Bronchial epithelial cell (primary cell): ENCODE results near the gene SAP30BP. TPM values are rescaled to one million over a fixed set of nuclear protein-coding genes. Genes with fewer than 3 reads are reported as not detected.
A peak's percentile ranks its signal among the peaks of the same experiment; 100 is the strongest.

Experiments
- DNase-seq: peaks from one replicate; pipeline ENCODE4 v3.0.0-alpha.2; 2010; ENCODE audit warnings: low read depth
- FAIRE-seq: peaks from 2 replicates; lab custom pipeline; 2011; peaks lifted over from hg19 to GRCh38; lab: Jason Lieb, UNC
- H3K27me3 ChIP-seq: 2 replicates; pipeline ENCODE4 v1.5.1; 2011; ENCODE audit warnings: low read length; ENCODE audit not compliant: control insufficient read depth, insufficient read depth
- H3K36me3 ChIP-seq: 2 replicates; pipeline ENCODE4 v1.5.1; 2011; ENCODE audit warnings: low read length; ENCODE audit not compliant: control insufficient read depth, insufficient read depth
- H3K4me3 ChIP-seq: 2 replicates; pipeline ENCODE4 v1.5.1; 2011; ENCODE audit warnings: mild to moderate bottlenecking, low read depth, low read length, control low read depth
- total RNA-seq: library from RNA; depleted of rRNA; stranded (reverse); fragments of >200 nt; gene quantifications from 2 replicates; pipeline ENCODE4 v1.2.1, GENCODE V29; 2014
- TF ChIP-seq, protein P1 (sequence below): IDR thresholded peaks from 2 replicates; pipeline ENCODE4 v1.5.1; 2011; ENCODE audit warnings: mild to moderate bottlenecking, moderate library complexity, low read length, control low read depth, inconsistent platforms; ENCODE audit not compliant: insufficient read depth, severe bottlenecking

Gene SAP30BP
- total RNA-seq, 1 donor from 2014 or later, result 58.4 TPM

DNA sequence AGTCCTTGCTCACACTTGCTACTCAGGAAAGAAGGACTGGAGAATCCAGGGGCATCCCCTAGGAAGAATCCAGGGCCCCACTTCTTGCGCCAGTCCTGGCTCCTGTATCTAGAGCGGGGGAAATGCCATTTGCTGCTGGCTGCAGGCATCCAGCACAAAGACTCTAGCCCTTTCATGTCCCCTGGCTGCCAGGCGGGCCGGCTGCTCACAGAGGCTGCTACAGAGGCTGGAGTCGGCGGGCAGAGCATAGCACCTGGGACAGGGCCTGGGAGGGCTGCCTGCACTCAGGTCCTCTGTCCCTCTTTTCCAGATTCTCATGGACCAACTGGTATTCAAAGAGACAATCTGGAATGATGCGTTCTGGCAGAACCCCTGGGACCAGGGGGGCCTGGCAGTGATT is 20.1 kb upstream of the SAP30BP start:
- no peak for DNase-seq
- TF ChIP-seq, protein P1, sequence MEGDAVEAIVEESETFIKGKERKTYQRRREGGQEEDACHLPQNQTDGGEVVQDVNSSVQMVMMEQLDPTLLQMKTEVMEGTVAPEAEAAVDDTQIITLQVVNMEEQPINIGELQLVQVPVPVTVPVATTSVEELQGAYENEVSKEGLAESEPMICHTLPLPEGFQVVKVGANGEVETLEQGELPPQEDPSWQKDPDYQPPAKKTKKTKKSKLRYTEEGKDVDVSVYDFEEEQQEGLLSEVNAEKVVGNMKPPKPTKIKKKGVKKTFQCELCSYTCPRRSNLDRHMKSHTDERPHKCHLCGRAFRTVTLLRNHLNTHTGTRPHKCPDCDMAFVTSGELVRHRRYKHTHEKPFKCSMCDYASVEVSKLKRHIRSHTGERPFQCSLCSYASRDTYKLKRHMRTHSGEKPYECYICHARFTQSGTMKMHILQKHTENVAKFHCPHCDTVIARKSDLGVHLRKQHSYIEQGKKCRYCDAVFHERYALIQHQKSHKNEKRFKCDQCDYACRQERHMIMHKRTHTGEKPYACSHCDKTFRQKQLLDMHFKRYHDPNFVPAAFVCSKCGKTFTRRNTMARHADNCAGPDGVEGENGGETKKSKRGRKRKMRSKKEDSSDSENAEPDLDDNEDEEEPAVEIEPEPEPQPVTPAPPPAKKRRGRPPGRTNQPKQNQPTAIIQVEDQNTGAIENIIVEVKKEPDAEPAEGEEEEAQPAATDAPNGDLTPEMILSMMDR, result no peak
- Histone ChIP-seq H3K36me3 (peaks cover 11% of the 10 kb centered on the region), H3K4me3 (no peak overlapping the region), H3K27me3 (no peaks in the 10 kb centered on the region)
- FAIRE-seq, result no peak

DNA sequence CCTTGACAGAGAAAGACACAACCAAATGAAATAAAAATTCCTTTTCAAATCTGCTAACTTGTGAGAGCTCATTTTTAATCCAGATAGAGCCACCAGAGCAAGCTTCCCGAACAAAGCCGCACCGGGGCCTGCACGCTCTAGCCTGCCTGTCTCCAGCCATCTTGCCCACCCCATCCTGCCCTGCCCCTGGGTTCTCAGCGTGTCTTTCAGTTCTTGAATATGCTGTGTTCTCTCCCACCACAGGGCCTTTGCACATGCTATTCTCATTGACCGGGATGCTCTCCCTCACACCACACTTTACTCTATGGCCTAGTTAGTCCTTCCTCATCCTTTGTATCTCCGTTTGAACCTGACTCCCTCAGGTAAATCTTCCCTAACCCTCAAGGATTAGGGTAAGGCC is 19.2 kb upstream of the SAP30BP start:
- Histone ChIP-seq H3K27me3 (no peaks in the 10 kb centered on the region), H3K4me3 (no peak overlapping the region), H3K36me3 (peaks cover 13% of the 10 kb centered on the region)
- no peak for FAIRE-seq
- no peak for DNase-seq
- TF ChIP-seq, protein P1, result no peak

DNA sequence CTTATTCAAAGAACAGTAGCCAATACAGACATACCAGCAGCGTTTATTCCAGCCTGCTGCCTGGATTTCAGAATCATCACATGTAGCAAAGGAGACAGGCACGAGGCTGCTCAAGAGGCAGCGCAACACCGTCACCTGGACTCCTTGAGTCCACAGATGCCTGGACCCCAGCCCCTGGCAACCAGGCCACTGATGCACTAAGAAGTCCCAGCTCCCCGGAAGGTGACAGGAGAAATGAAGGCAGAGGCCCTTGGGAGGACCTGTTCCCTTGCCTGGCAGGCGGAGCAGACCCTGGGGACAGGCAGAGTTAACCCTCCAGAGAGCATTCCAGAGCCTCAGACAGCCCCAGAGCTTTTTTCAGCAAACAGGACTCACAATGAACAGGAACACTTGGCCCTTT is 17.5 kb upstream of the SAP30BP start:
- DNase-seq (no peak), FAIRE-seq (no peak)
- Histone ChIP-seq H3K27me3 (no peaks in the 10 kb centered on the region), H3K4me3 (no peak overlapping the region), H3K36me3 (peaks cover 13% of the 10 kb centered on the region)
- TF ChIP-seq, protein P1, result no peak

DNA sequence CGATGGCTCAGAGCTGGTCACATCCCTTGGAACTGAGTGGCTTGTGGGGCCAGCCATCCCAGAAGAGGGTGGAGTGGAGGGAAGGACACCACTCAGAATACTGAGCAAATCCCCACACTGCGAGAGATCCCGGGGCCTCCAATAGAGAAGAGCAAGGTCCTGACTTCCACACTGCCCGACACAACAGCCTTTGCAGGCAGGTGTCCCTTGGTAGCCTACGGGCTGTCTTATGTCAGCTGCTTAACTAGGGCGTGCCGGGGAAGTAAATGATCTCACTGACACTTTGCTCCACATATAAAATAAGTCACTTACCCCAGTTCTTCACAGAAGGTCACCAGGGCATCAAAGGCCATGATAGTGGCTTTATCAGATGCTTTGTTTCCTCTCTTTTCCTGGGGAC is 16.3 kb upstream of the SAP30BP start:
- TF ChIP-seq, protein P1, result no peak
- FAIRE-seq (no peak), DNase-seq (no peak)
- H3K27me3 ChIP-seq, result no peaks in the 10 kb centered on the region
- H3K4me3 ChIP-seq, result no peak overlapping the region
- H3K36me3 ChIP-seq, result peaks cover 14% of the 10 kb centered on the region

DNA sequence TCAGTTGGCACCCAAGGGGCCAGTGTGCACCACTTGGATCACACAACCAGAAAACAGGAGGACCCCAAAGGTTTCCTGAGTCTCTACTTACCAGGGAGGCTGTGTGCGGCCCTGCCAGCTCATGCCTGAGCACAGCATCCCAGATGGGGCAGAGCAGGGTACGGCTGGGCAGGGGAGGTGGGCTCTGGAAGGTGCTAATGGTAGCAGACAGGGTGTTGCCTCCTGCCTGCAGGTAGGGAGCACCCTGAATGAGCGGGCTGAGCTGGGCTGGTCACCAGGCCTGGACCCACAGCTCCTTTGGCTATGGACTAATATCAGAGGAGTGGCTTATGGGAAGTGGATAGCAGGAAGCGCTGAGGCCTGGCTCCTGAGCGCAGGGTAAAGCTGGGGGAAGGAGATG is 14.8 kb upstream of the SAP30BP start:
- FAIRE-seq (no peak), DNase-seq (no peak)
- Histone ChIP-seq H3K4me3 (no peak overlapping the region), H3K27me3 (no peaks in the 10 kb centered on the region), H3K36me3 (peaks cover 17% of the 10 kb centered on the region)
- TF ChIP-seq, protein P1, result no peak

DNA sequence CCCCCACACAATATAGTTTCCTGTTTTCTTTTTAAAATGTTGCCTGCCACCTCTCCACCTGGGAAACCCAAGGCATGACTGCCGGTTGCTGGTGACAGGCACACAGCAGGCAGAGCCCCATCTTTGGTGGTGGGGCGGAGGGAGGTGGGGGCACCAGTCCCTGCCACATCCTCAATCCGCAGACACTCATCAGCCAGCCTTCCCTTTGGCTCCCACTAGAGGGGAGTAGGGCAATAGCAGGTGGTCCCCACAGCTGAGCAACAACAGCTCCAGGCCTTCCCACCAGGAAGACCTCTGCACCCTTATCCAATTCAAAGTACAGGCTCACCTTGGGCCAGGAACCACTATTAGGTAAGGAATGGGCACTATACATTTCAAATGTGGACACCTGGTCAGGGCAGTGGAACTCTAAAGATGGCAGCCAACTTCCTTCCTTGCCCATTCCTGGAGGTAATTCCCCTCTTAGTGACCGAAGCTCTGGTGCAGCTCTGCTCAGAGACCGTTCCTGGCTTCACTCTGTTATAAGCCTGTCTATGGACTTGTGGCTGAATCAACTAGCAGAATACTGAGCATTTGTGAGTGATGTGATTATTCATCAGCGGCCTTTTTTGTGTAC is 14.1 kb upstream of the SAP30BP start:
- no peak for FAIRE-seq
- DNase-seq, result peak; percentile 31
- Histone ChIP-seq H3K36me3 (peaks cover 19% of the 10 kb centered on the region), H3K27me3 (no peaks in the 10 kb centered on the region), H3K4me3 (no peak overlapping the region)
- TF ChIP-seq, protein P1, result peak; percentile 81
